ENCODE measurements around the gene LRRC41. TPM values are rescaled to one million over a fixed set of nuclear protein-coding genes. Genes with fewer than 3 reads are reported as not detected.

LRRC41 gene
- total and polyA plus RNA-seq, 7 donors, result 21.0 to 65.2 (median 55.1) TPM

Other genes with a start within 250 kb of the LRRC41 start
- 10 to 100 TPM in 2 of 4 donors, 1 to 10 TPM in 2; 6.2 to 11.6 (median 9.4) TPM for gene PIK3R3, start 171.0 kb downstream of the LRRC41 start, total RNA-seq
- gene PIK3R3, start 171.0 kb downstream of the LRRC41 start, polyA plus RNA-seq, result 1 to 10 TPM; 2.4 to 7.0 (median 3.9) TPM
- gene TSPAN1, start 128.5 kb downstream of the LRRC41 start, total RNA-seq, result 1 to 10 TPM in 2 of 4 donors, under 1 TPM in 2; 0.95 to 8.9 (median 2.2) TPM
- gene TSPAN1, start 128.5 kb downstream of the LRRC41 start, polyA plus RNA-seq, result 1,000 to 10,000 TPM in 1 of 3 donors, 100 to 1,000 TPM in 2; 300 to 1,233 (median 443) TPM
- not detected for gene P3R3URF, start 127.1 kb downstream of the LRRC41 start, total RNA-seq
- not detected for gene P3R3URF, start 127.1 kb downstream of the LRRC41 start, polyA plus RNA-seq
- 10 to 100 TPM; 29.9 to 37.4 (median 33.5) TPM for gene POMGNT1, start 105.2 kb downstream of the LRRC41 start, total RNA-seq
- 10 to 100 TPM in 1 of 3 donors, 1 to 10 TPM in 2; 5.5 to 19.8 (median 9.0) TPM for gene POMGNT1, start 105.2 kb downstream of the LRRC41 start, polyA plus RNA-seq
- gene LURAP1, start 100.3 kb downstream of the LRRC41 start, total RNA-seq, result 10 to 100 TPM in 1 of 4 donors, 1 to 10 TPM in 3; 3.0 to 10.8 (median 9.2) TPM
- gene LURAP1, start 100.3 kb downstream of the LRRC41 start, polyA plus RNA-seq, result under 1 TPM in 2 of 3 donors, not detected in 1; 0.60 to 0.95 TPM
- not detected for gene RAD54L, start 55.9 kb downstream of the LRRC41 start, total RNA-seq
- 10 to 100 TPM in 1 of 3 donors, 1 to 10 TPM in 1, not detected in 1; 1.4 to 11.2 TPM for gene RAD54L, start 55.9 kb downstream of the LRRC41 start, polyA plus RNA-seq
- gene UQCRH, start 82 bp upstream of the LRRC41 start, total RNA-seq, result 100 to 1,000 TPM; 414 to 610 (median 491) TPM
- 1,000 to 10,000 TPM in 2 of 3 donors, 100 to 1,000 TPM in 1; 786 to 1,339 (median 1,078) TPM for gene UQCRH, start 82 bp upstream of the LRRC41 start, polyA plus RNA-seq
- 10 to 100 TPM; 11.4 to 18.6 (median 15.0) TPM for gene NSUN4, start 37.2 kb upstream of the LRRC41 start, total RNA-seq
- gene NSUN4, start 37.2 kb upstream of the LRRC41 start, polyA plus RNA-seq, result 10 to 100 TPM in 2 of 3 donors, 1 to 10 TPM in 1; 7.2 to 14.3 (median 10.6) TPM
- 10 to 100 TPM in 3 of 4 donors, 1 to 10 TPM in 1; 5.4 to 17.9 (median 13.5) TPM for gene FAAH, start 90.7 kb upstream of the LRRC41 start, total RNA-seq
- gene FAAH, start 90.7 kb upstream of the LRRC41 start, polyA plus RNA-seq, result 10 to 100 TPM in 1 of 3 donors, 1 to 10 TPM in 2; 7.2 to 48.1 (median 7.8) TPM
- not detected for gene DMBX1, start 186.2 kb upstream of the LRRC41 start, total RNA-seq
- not detected for gene DMBX1, start 186.2 kb upstream of the LRRC41 start, polyA plus RNA-seq
- not detected for gene KNCN, start 248.0 kb upstream of the LRRC41 start, total RNA-seq
- not detected for gene KNCN, start 248.0 kb upstream of the LRRC41 start, polyA plus RNA-seq